Activated CD4-positive, alpha-beta T cell treated with anti-CD3 and anti-CD28 coated beads, Interleukin-2, amount 50 U/mL, for 48 hours (primary cell): ENCODE measurements around the gene FIGNL2.
"Not testable (repeated sequence)": the region's sequence is repeated elsewhere in the genome, so short reads cannot be mapped to it uniquely, and the experiment has no call there.

Experiments used
- DNase-seq, 2 experiments: peaks; one replicate each; pipeline ENCODE4 v3.0.0-alpha.2; 2020

FIGNL2 gene

GRCh38 chr12:51833448-51834227 is 14.9 kb downstream of the FIGNL2 start:
- no peak for DNase-seq

GRCh38 chr12:51832354-51833107 is 16.0 kb downstream of the FIGNL2 start:
- no peak for DNase-seq

GRCh38 chr12:51831817-51832216 is 16.7 kb downstream of the FIGNL2 start:
- not testable (repeated sequence) for DNase-seq

GRCh38 chr12:51829641-51830040 is 18.9 kb downstream of the FIGNL2 start:
- DNase-seq = no peak

- DNase-seq = no peak
Measured at GRCh38 chr12:51829011-51829481, 19.5 kb downstream of the FIGNL2 start.

- peak; percentile 70 to 78 for DNase-seq
Measured at GRCh38 chr12:51827925-51828818, 20.3 kb downstream of the FIGNL2 start.

GRCh38 chr12:51826881-51827280 is 21.6 kb downstream of the FIGNL2 start:
- DNase-seq = no peak

- no peak for DNase-seq
Measured at GRCh38 chr12:51825216-51825615, 23.3 kb downstream of the FIGNL2 start.

- peak; percentile 30 to 45 for DNase-seq
Measured at GRCh38 chr12:51823875-51824565, 24.5 kb downstream of the FIGNL2 start.

- DNase-seq = no peak
Measured at GRCh38 chr12:51822956-51823355, 25.6 kb downstream of the FIGNL2 start.

GRCh38 chr12:51822261-51822616 is 26.3 kb downstream of the FIGNL2 start:
- no peak for DNase-seq

GRCh38 chr12:51821440-51822260 is 26.9 kb downstream of the FIGNL2 start:
- DNase-seq = peak in 1 of 2 experiments; percentile 38

- peak; percentile 80 to 81 for DNase-seq
Measured at GRCh38 chr12:51820526-51821439, 27.7 kb downstream of the FIGNL2 start.

GRCh38 chr12:51819736-51820525 is 28.6 kb downstream of the FIGNL2 start:
- peak in 1 of 2 experiments; percentile 38 for DNase-seq

GRCh38 chr12:51818566-51819300 is 29.8 kb downstream of the FIGNL2 start:
- no peak for DNase-seq

- DNase-seq = no peak
Measured at GRCh38 chr12:51818086-51818485, 30.4 kb downstream of the FIGNL2 start.

- no peak for DNase-seq
Measured at GRCh38 chr12:51817027-51817953, 31.2 kb downstream of the FIGNL2 start.

GRCh38 chr12:51815571-51815970 is 32.9 kb downstream of the FIGNL2 start:
- no peak for DNase-seq
